ENCODE results near the gene RAB3IL1.

GRCh38 chr11:61880454-61880853, 36.9 kb downstream of the RAB3IL1 start:
- TF ChIP-seq ZFX (IDR thresholded peaks at IDR 0.05) (no peak), POLR2AphosphoS5 (IDR thresholded peaks at IDR 0.05; ENCODE audit: low read depth, low read length) (no peak), POLR2A (IDR thresholded peaks at IDR 0.05; ENCODE audit: borderline replicate concordance, extremely low read depth, insufficient read depth, insufficient read length) (no peak), RAD21 (IDR thresholded peaks at IDR 0.05; ENCODE audit: low read depth) (no peak), EZH2 (IDR thresholded peaks at IDR 0.05) (no peak), ELF1 (IDR thresholded peaks at IDR 0.05; ENCODE audit: borderline replicate concordance, low read depth) (no peak), REST (IDR thresholded peaks at IDR 0.05; ENCODE audit: low read depth) (no peak), SRF (IDR thresholded peaks at IDR 0.05; ENCODE audit: low read depth) (no peak), FOSL1 (IDR thresholded peaks at IDR 0.05; ENCODE audit: low read depth) (no peak), JUND (IDR thresholded peaks at IDR 0.05) (no peak)
- TF ChIP-seq, protein P1, sequence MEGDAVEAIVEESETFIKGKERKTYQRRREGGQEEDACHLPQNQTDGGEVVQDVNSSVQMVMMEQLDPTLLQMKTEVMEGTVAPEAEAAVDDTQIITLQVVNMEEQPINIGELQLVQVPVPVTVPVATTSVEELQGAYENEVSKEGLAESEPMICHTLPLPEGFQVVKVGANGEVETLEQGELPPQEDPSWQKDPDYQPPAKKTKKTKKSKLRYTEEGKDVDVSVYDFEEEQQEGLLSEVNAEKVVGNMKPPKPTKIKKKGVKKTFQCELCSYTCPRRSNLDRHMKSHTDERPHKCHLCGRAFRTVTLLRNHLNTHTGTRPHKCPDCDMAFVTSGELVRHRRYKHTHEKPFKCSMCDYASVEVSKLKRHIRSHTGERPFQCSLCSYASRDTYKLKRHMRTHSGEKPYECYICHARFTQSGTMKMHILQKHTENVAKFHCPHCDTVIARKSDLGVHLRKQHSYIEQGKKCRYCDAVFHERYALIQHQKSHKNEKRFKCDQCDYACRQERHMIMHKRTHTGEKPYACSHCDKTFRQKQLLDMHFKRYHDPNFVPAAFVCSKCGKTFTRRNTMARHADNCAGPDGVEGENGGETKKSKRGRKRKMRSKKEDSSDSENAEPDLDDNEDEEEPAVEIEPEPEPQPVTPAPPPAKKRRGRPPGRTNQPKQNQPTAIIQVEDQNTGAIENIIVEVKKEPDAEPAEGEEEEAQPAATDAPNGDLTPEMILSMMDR (IDR thresholded peaks at IDR 0.05 in 2 of 3, conservative IDR thresholded peaks at IDR 0.05 in 1 of 3; ENCODE audit: borderline replicate concordance in 1 of 3, insufficient read depth in 1 of 3, low read depth in 2 of 3, low read length in 2 of 3): no peak

Measured in HCT116 (cell line).